ENCODE results near the gene GPRC5B.

The GPRC5B gene

DNA sequence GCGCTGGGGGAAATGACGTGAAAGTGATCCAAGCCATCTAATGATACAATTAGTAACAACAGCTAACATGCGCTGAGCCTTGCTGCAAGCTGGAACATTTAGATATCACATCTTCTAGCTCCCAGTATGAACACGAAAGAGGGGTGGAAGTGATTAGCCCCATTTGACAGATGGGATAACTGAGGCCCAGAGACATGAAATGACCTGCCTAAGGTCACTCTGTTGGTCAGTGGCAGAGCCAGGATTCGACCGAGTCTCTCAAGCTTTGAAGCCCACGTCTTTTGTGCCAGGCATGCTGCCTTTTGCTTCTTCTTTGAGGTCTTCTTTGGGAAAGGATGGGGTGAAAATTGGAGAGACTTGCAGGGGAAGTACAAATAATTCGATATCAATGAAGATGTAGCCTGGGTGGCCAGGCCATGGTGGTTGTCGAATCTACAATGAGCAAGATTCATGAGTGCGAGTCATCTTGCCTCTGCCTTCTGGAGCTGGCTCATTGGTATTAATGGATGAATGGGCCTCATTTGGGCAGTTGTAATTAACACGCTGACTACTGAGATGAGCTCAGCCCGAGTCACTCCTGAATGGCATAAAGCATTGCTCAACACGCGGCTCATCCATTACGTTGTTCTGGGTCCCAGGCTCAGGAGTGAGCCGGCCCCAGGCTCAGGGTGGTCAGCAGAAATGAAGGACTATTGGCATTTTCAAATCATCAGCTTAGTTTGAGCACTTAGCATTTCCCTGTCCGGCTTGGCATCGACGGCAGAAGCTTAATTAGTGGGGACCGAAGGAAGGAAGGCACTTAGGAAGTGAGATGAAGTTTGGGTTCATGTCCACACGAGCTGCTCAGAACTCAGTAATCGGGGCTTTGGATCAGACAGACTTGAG is 28.0 kb upstream of the GPRC5B start:
- TF ChIP-seq, protein P1, sequence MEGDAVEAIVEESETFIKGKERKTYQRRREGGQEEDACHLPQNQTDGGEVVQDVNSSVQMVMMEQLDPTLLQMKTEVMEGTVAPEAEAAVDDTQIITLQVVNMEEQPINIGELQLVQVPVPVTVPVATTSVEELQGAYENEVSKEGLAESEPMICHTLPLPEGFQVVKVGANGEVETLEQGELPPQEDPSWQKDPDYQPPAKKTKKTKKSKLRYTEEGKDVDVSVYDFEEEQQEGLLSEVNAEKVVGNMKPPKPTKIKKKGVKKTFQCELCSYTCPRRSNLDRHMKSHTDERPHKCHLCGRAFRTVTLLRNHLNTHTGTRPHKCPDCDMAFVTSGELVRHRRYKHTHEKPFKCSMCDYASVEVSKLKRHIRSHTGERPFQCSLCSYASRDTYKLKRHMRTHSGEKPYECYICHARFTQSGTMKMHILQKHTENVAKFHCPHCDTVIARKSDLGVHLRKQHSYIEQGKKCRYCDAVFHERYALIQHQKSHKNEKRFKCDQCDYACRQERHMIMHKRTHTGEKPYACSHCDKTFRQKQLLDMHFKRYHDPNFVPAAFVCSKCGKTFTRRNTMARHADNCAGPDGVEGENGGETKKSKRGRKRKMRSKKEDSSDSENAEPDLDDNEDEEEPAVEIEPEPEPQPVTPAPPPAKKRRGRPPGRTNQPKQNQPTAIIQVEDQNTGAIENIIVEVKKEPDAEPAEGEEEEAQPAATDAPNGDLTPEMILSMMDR (IDR thresholded peaks at IDR 0.05; ENCODE audit: insufficient read depth, low read length, poor library complexity, severe bottlenecking), result no peak

DNA sequence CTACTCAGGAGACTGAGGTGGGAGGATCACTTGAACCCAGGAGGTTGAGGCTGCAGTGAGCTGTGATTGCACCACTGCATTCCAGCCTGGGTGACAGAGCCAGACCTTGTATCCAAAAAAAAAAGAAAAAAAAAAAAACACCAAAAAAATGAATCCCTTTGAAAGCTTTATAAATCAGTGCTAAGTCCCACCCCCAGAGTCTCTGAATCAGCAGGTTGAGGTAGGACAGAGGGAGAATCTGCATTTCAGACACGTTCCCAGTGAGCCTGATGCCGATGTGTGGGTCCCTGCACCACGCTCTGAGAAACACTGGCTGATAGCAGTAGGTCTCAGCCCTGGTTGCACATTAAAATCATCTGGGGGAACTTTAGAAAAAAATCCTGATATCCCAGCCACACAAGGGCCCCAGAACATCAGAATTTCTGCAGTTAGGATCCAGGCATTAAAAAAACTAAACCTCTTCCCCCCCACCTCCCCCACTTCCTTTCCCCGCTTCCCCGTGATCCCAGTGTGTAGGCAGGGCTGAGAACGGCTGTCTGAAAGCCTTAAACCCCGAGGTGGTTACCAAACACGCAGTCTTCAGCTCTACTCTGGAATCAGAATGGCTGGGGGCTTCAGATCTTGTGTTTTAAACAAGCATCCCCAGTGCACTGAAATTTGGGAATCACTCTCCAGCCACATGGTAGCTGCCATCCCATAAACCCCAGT is 27.3 kb upstream of the GPRC5B start:
- Histone ChIP-seq H3K27me3 (replicated peaks; ENCODE audit: control insufficient read depth, insufficient read depth, low read length) (no peaks in the 10 kb centered on the region; the same call in 1 of the 2 replicates), H3K4me3 (replicated peaks; ENCODE audit: low read depth, low read length) (no peak overlapping the region), H3K36me3 (ENCODE audit: control insufficient read depth, insufficient read depth, low read length) (no peaks in the 10 kb centered on the region)
- TF ChIP-seq, protein P1 (IDR thresholded peaks at IDR 0.05; ENCODE audit: insufficient read depth, low read length, poor library complexity, severe bottlenecking), result no peak
- no peak for DNase-seq (ENCODE audit: extremely low read depth, insufficient read length)

More for the DNA sequence above, 28.0 kb upstream of the GPRC5B start:
- Histone ChIP-seq H3K27me3 (replicated peaks; ENCODE audit: control insufficient read depth, insufficient read depth, low read length) (no peaks in the 10 kb centered on the region; the same call in 1 of the 2 replicates), H3K36me3 (ENCODE audit: control insufficient read depth, insufficient read depth, low read length) (no peaks in the 10 kb centered on the region), H3K4me3 (replicated peaks; ENCODE audit: low read depth, low read length) (no peak overlapping the region)
- DNase-seq (ENCODE audit: extremely low read depth, insufficient read length), result no peak

DNA sequence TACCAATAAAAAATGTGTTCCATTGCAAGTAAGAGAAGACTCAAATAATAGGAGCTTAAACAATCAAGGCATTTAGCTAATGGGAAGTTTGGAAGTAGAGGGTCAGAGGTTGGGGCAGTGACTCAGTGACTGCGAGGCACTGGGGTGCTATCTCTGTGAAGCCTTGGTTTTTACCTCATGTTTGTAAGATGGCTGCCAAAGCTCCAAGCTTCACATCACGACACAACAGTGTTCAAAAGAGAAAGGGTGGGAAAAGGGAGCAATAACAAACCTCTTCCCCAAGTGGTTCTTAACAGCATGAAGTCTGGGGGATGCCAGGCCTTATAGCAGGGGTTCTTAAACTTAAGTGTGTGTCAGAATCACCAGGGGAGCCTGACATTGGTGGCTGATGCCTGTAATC is 26.6 kb upstream of the GPRC5B start:
- H3K27me3 ChIP-seq (replicated peaks; ENCODE audit: control insufficient read depth, insufficient read depth, low read length), result no peaks in the 10 kb centered on the region; the same call in 1 of the 2 replicates
- TF ChIP-seq, protein P1 (IDR thresholded peaks at IDR 0.05; ENCODE audit: insufficient read depth, low read length, poor library complexity, severe bottlenecking), result no peak
- no peaks in the 10 kb centered on the region for H3K36me3 ChIP-seq (ENCODE audit: control insufficient read depth, insufficient read depth, low read length)
- no peak for DNase-seq (ENCODE audit: extremely low read depth, insufficient read length)
- no peak overlapping the region for H3K4me3 ChIP-seq (replicated peaks; ENCODE audit: low read depth, low read length)

DNA sequence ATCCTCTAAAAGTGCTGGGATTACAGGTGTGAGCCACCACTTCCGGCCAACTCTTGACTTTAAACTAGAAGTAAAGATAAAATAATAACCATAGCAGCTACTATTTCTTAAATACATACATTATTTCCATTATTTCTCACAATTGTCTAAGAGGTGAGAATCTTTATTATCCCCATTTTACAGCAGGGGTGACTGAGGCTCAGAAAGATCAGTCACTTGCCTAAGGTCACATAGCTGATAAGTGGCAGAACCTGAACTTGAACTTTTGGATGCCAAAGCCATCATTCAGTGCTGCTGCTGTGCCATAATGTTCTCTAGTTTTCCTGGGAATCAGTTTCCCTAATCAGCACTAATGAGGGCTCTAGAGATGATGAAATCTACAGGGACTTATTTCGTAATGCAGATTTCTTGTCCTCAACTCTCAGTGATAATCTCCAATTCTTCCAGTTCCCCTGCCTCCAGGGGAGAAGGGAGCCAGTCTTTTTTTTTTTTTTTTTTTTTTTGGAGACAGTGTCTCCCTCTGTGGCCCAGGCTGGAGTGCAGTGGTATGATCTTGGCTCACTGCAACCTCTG is 25.2 kb upstream of the GPRC5B start:
- Histone ChIP-seq H3K36me3 (ENCODE audit: control insufficient read depth, insufficient read depth, low read length) (no peaks in the 10 kb centered on the region), H3K4me3 (replicated peaks; ENCODE audit: low read depth, low read length) (no peak overlapping the region), H3K27me3 (replicated peaks; ENCODE audit: control insufficient read depth, insufficient read depth, low read length) (no peaks in the 10 kb centered on the region; the same call in 1 of the 2 replicates)
- no peak for DNase-seq (ENCODE audit: extremely low read depth, insufficient read length)
- TF ChIP-seq, protein P1 (IDR thresholded peaks at IDR 0.05; ENCODE audit: insufficient read depth, low read length, poor library complexity, severe bottlenecking), result no peak

DNA sequence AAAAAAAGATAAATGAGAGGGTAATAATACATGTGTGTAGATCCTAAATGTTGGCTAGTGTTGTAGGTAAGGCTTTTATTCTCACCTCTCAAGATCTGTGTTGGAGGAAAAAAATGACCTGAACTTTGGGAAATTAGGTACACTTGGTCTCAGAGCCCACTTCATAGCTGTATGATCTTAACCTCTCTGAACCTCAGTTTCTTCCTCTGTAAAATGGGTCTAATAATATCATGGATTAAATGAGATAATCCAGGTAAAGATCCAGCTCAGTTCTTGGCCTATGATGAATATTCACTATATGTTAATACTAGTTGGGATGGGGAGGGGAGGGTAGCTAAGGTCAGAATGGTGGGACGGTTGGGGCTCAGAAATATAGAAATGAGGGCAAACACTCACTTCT is 24.3 kb upstream of the GPRC5B start:
- no peaks in the 10 kb centered on the region; the same call in 1 of the 2 replicates for H3K27me3 ChIP-seq (replicated peaks; ENCODE audit: control insufficient read depth, insufficient read depth, low read length)
- no peaks in the 10 kb centered on the region for H3K36me3 ChIP-seq (ENCODE audit: control insufficient read depth, insufficient read depth, low read length)
- H3K4me3 ChIP-seq (replicated peaks; ENCODE audit: low read depth, low read length), result no peak overlapping the region
- TF ChIP-seq, protein P1 (IDR thresholded peaks at IDR 0.05; ENCODE audit: insufficient read depth, low read length, poor library complexity, severe bottlenecking), result no peak
- DNase-seq (ENCODE audit: extremely low read depth, insufficient read length), result no peak

All from GM06990 (cell line).